OCI-LY1 (cell line): ENCODE measurements around the gene DISP2.

Experiments
- CTCF ChIP-seq: fragments of 200-600 bp; sonication (generic), shearing (Covaris generic); IDR thresholded peaks from 2 replicates; pipeline ENCODE4 v1.5.1; 2017; ENCODE audit warnings: mild to moderate bottlenecking, antibody characterized with exemption, low read length, moderate library complexity, mixed read lengths
- EZH2 ChIP-seq: fragments of 200-600 bp; sonication (generic), shearing (Covaris generic); IDR thresholded peaks from 2 replicates; pipeline ENCODE4 v1.8.0; 2017; ENCODE audit warnings: borderline replicate concordance, mixed run types, mild to moderate bottlenecking, antibody characterized with exemption, low read length, moderate library complexity, mixed read lengths

GRCh38 chr15:40382580-40383456 lies 24.8 kb downstream of the DISP2 start, which contains the start of gene KNSTRN:
- TF ChIP-seq EZH2 (no peak), CTCF (no peak)
